ENCODE measurements around the gene MCM8. TPM values are rescaled to one million over a fixed set of nuclear protein-coding genes. Genes with fewer than 3 reads are reported as not detected.
A peak's percentile ranks its signal among the peaks of the same experiment; 100 is the strongest.

Gene MCM8
- total RNA-seq, 1 experiment from 2014 or later = 25.9 TPM

- in situ Hi-C loops (cut with HindIII; ENCODE audit: low pct_unique_long_range_greater_than_20kb, low sequenced_read_pairs) = no loop called here
- no peak for DNase-seq (ENCODE audit: low read depth)
These were observed 14.2 kb upstream of the MCM8 start for GRCh38 chr20:5936238-5936637.

GRCh38 chr20:5938456-5939029 lies 11.9 kb upstream of the MCM8 start:
- in situ Hi-C loops (cut with HindIII; ENCODE audit: low pct_unique_long_range_greater_than_20kb, low sequenced_read_pairs) = no loop called here
- DNase-seq (ENCODE audit: low read depth) = no peak

GRCh38 chr20:5945963-5946362 lies 4.5 kb upstream of the MCM8 start:
- DNase-seq (ENCODE audit: low read depth) = no peak
- in situ Hi-C loops (cut with HindIII; ENCODE audit: low pct_unique_long_range_greater_than_20kb, low sequenced_read_pairs) = no loop called here

GRCh38 chr20:5947276-5947675 lies 3.2 kb upstream of the MCM8 start:
- in situ Hi-C loops (cut with HindIII; ENCODE audit: low pct_unique_long_range_greater_than_20kb, low sequenced_read_pairs) = no loop called here
- no peak for DNase-seq (ENCODE audit: low read depth)

GRCh38 chr20:5949943-5950270 lies 545 bp upstream of the MCM8 start:
- in situ Hi-C loops (cut with HindIII; ENCODE audit: low pct_unique_long_range_greater_than_20kb, low sequenced_read_pairs) = no loop called here
- no peak for DNase-seq (ENCODE audit: low read depth)

- no peak for DNase-seq (ENCODE audit: low read depth)
- in situ Hi-C loops (cut with HindIII; ENCODE audit: low pct_unique_long_range_greater_than_20kb, low sequenced_read_pairs) = no loop called here
These were observed 17.0 kb downstream of the MCM8 start for GRCh38 chr20:5967469-5967868.

GRCh38 chr20:5968462-5968861 lies 18.0 kb downstream of the MCM8 start:
- in situ Hi-C loops (cut with HindIII; ENCODE audit: low pct_unique_long_range_greater_than_20kb, low sequenced_read_pairs) = no loop called here
- no peak for DNase-seq (ENCODE audit: low read depth)

- in situ Hi-C loops (cut with HindIII; ENCODE audit: low pct_unique_long_range_greater_than_20kb, low sequenced_read_pairs) = no loop called here
- DNase-seq (ENCODE audit: low read depth) = no peak
These were observed 19.0 kb downstream of the MCM8 start for GRCh38 chr20:5969348-5969935.

- no peak for DNase-seq (ENCODE audit: low read depth)
- in situ Hi-C loops (cut with HindIII; ENCODE audit: low pct_unique_long_range_greater_than_20kb, low sequenced_read_pairs) = no loop called here
These were observed 19.5 kb downstream of the MCM8 start for GRCh38 chr20:5969940-5970339.

- in situ Hi-C loops (cut with HindIII; ENCODE audit: low pct_unique_long_range_greater_than_20kb, low sequenced_read_pairs) = no loop called here
- peak; percentile 41 for DNase-seq (ENCODE audit: low read depth)
These were observed 19.9 kb downstream of the MCM8 start for GRCh38 chr20:5970381-5970780.

GRCh38 chr20:5971203-5971602 lies 20.8 kb downstream of the MCM8 start:
- no peak for DNase-seq (ENCODE audit: low read depth)
- in situ Hi-C loops (cut with HindIII; ENCODE audit: low pct_unique_long_range_greater_than_20kb, low sequenced_read_pairs) = no loop called here

- in situ Hi-C loops (cut with HindIII; ENCODE audit: low pct_unique_long_range_greater_than_20kb, low sequenced_read_pairs) = no loop called here
- peak; percentile 96 for DNase-seq (ENCODE audit: low read depth)
These were observed 22.7 kb downstream of the MCM8 start for GRCh38 chr20:5973172-5973571.

- no peak for DNase-seq (ENCODE audit: low read depth)
- in situ Hi-C loops (cut with HindIII; ENCODE audit: low pct_unique_long_range_greater_than_20kb, low sequenced_read_pairs) = no loop called here
These were observed 23.5 kb downstream of the MCM8 start for GRCh38 chr20:5973971-5974370.

- no peak for DNase-seq (ENCODE audit: low read depth)
- in situ Hi-C loops (cut with HindIII; ENCODE audit: low pct_unique_long_range_greater_than_20kb, low sequenced_read_pairs) = no loop called here
These were observed 24.1 kb downstream of the MCM8 start for GRCh38 chr20:5974531-5974930.

GRCh38 chr20:5975778-5976177 lies 25.3 kb downstream of the MCM8 start:
- in situ Hi-C loops (cut with HindIII; ENCODE audit: low pct_unique_long_range_greater_than_20kb, low sequenced_read_pairs) = no loop called here
- DNase-seq (ENCODE audit: low read depth) = no peak

GRCh38 chr20:5977223-5977622 lies 26.8 kb downstream of the MCM8 start:
- in situ Hi-C loops (cut with HindIII; ENCODE audit: low pct_unique_long_range_greater_than_20kb, low sequenced_read_pairs) = no loop called here
- DNase-seq (ENCODE audit: low read depth) = no peak

- in situ Hi-C loops (cut with HindIII; ENCODE audit: low pct_unique_long_range_greater_than_20kb, low sequenced_read_pairs) = no loop called here
- DNase-seq (ENCODE audit: low read depth) = no peak
These were observed 27.5 kb downstream of the MCM8 start for GRCh38 chr20:5977975-5978374.

GRCh38 chr20:5979801-5980200 lies 29.3 kb downstream of the MCM8 start:
- in situ Hi-C loops (cut with HindIII; ENCODE audit: low pct_unique_long_range_greater_than_20kb, low sequenced_read_pairs) = no loop called here
- no peak for DNase-seq (ENCODE audit: low read depth)

GRCh38 chr20:5980720-5981538 lies 30.5 kb downstream of the MCM8 start:
- DNase-seq (ENCODE audit: low read depth) = no peak
- in situ Hi-C loops (cut with HindIII; ENCODE audit: low pct_unique_long_range_greater_than_20kb, low sequenced_read_pairs) = no loop called here

GRCh38 chr20:5987383-5987782 lies 36.9 kb downstream of the MCM8 start:
- in situ Hi-C loops (cut with HindIII; ENCODE audit: low pct_unique_long_range_greater_than_20kb, low sequenced_read_pairs) = no loop called here
- no peak for DNase-seq (ENCODE audit: low read depth)
